Activated CD4-positive, CD25-positive, alpha-beta regulatory T cell treated with anti-CD3 and anti-CD28 coated beads, Interleukin-2, amount 50 U/mL, for 72 hours (primary cell): ENCODE measurements around the gene SV2C.
"Not testable (repeated sequence)": the region's sequence is repeated elsewhere in the genome, so short reads cannot be mapped to it uniquely, and the experiment has no call there.

Experiments
- DNase-seq: peaks from one replicate; pipeline ENCODE4 v3.0.0; 2021

Gene SV2C, protein sequence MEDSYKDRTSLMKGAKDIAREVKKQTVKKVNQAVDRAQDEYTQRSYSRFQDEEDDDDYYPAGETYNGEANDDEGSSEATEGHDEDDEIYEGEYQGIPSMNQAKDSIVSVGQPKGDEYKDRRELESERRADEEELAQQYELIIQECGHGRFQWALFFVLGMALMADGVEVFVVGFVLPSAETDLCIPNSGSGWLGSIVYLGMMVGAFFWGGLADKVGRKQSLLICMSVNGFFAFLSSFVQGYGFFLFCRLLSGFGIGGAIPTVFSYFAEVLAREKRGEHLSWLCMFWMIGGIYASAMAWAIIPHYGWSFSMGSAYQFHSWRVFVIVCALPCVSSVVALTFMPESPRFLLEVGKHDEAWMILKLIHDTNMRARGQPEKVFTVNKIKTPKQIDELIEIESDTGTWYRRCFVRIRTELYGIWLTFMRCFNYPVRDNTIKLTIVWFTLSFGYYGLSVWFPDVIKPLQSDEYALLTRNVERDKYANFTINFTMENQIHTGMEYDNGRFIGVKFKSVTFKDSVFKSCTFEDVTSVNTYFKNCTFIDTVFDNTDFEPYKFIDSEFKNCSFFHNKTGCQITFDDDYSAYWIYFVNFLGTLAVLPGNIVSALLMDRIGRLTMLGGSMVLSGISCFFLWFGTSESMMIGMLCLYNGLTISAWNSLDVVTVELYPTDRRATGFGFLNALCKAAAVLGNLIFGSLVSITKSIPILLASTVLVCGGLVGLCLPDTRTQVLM

DNA sequence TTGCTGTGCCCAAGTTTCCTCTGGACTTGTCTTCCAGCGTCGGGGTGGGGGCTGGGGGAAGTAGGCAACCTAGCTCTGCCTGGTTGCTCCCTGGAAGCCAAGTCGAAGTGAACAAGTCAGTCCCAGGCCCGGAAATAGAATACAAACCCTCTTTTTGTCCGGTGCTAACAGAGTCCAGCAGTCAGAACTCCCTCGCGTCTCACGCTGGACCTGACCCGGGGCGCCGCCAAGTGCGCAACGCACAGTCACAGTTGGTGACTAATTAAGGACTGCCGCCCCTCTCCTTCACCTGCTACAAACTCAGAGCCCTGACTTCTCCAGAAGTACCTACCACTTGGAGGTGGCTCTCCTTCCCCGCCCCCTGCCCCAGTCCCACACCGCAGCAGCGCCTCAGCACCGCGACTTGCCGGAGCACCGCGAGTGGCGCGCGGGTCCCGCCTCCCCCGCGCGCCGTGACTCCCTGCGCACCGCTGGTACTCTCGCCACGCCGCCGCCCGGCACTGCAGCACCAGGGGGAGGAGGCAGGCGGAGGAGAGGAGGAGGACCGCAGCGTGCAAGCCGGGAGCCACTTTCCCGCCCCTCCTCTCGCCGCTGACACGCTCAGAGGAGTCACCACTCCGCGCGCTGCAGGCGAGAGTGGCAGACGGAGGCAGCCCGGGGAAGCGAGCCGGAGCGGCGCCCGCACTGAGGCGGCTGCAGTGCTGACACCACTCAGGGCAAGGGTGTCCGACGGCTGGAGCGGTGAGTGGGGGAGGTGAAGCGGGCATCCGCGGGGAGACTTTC lies at the start of gene SV2C:
Gene SV2C (plus strand): TSS at position 612 of the 783 bp plus-strand sequence. CDS start 48,368 bp downstream, outside the sequence.
- DNase-seq: peak; percentile 36

DNA sequence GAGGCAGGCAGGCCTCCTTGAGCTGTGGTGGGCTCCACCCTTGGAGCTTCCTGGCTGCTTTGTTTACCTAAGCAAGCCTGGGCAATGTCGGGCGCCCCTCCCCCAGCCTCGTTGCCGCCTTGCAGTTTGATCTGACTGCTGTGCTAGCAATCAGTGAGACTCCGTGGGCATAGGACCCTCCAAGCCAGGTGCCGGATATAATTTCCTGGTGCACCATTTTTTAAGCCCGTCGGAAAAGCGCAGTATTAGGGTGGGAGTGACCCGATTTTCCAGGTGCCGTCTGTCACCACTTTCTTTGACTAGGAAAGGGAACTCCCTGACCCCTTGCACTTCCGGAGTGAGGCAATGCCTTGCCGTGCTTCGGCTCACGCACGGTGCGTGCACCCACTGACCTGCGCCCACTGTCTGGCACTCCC lies 45.4 kb upstream of the SV2C start:
- not testable (repeated sequence) for DNase-seq

DNA sequence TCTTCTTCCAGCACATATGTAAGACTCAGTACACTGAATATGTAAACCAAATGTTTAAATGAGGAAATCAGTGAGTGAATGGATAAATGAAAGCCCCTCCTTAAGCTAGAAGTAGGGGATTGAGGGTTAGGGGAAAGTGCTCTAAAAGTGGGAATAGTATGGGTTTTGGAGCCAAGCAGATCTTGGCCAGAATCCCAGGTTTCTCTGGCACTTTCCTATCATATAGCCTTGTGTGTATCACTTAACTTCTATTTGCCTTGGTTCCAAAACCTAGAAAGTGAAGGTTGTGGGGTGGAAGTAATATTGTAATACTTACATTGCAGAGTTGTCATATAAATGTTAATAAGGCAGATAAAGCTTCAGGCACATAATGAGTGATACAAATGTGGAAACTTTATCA lies 45.0 kb upstream of the SV2C start:
- no peak for DNase-seq

DNA sequence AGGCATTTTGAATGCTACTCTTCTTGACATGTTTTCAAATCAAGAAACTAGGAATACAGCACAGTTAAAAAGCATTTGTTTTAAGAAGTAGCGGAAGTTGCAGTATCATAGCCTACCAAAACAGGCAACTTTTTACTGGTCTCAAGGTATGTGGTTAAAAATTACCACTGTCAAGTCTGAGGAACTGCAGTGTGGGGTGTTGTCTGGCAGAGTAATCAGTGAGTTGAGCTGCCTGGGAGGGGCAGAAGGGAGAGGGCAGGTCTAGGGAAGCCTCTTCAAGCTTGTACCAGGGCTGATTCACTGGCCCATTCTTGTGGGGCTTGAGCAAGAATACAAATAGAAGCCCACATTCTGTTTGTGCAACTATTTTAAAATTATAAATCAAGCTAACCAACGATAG lies 42.4 kb upstream of the SV2C start:
- no peak for DNase-seq

DNA sequence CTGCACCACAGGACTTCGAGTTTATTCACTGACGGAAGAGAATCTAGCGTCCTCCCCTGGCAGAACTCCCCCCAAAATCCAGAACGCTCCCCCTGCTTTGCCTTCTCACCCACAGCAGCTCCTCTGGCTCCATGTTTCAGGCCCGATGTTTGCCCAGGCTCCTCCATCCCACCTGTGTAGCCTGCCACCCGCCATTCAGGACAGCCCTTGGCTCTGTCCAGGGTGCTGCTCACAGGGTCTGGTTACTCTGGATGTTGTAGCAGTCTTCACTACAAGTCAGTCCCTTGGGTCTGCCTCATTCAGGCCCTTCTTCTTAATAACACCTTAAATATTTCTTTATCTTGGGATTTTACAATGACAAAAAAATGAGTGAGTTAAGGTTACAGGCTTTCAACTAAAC lies 41.3 kb upstream of the SV2C start:
- no peak for DNase-seq

DNA sequence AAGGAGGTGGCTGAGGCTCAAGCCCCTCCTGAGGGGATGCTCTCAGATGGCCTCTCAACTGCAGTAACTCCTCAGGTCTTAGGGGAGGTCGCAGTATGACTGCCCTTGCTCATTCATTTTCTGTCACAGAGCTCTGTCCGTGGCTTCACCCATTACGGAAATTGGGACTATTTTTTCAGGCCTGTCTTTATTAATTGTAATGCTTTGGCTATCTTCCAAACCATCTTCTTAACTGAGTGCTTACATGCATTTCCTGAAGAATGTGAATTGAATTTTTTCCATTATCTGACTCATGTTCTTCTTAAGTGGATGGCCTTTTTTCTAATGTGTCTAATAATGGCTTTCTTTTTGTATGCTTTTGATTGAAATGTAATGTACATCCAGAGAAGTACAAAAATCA lies 36.4 kb upstream of the SV2C start:
- no peak for DNase-seq

DNA sequence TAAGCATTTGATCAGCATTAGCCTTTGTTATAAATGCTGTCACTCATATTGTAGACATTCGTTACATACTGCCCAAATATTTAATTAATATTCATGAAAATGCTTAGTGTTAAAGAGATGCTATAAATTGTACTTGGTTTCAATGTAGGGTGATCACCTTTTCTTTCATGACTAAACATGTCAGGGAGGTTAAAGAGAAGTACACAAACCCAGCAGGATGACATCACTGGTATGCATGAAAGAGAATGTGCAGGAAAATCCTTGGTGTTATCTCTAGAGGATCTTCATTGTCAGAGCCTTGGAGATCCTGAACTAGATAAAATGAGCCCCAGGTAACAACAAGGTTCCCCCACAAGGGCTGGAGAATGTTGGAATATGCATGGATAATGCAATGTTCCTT lies 33.0 kb upstream of the SV2C start:
- DNase-seq: no peak

DNA sequence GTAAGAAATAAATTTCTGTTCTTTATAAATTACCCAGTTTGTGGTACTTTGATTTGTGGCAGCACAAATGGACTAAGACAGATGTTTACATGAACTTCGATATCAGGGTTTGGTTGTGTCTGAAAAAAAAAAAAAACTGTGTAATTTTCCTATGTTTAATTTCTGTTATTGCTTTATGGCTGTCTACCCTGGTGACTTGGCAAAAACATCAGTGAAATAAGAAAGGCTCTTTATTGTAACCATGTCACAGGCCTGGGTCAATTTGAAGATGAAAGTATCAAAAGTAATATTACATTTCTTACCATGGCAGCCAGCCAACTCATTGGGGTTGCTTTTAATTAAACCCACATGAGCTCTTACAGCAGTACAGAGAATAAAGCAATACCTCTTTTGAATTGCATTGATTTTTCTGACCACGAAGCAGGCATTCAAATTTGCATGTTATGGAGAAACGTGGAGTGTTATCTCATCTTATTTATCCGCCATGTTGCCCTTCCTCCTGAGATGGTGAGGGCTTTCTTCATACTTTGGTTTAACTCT lies 20.6 kb upstream of the SV2C start:
- no peak for DNase-seq

DNA sequence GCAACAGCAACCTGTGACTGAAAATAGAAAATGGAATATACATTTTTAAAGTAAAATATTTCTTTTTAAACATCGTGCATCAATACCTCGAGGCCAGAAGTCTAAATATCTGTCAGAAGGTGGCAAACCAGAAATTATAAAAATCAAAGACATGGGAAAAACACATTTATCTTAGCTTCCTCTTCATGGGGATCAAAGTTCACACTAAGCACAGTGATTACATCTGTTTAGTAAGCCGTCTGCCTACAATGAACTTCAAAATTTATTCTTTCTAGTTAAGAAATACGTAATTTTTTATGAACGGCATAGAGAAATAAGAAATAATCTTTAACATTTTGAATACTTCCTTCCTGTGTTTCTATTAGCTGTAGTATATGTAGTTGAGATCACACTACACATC lies 17.9 kb upstream of the SV2C start:
- DNase-seq: no peak

DNA sequence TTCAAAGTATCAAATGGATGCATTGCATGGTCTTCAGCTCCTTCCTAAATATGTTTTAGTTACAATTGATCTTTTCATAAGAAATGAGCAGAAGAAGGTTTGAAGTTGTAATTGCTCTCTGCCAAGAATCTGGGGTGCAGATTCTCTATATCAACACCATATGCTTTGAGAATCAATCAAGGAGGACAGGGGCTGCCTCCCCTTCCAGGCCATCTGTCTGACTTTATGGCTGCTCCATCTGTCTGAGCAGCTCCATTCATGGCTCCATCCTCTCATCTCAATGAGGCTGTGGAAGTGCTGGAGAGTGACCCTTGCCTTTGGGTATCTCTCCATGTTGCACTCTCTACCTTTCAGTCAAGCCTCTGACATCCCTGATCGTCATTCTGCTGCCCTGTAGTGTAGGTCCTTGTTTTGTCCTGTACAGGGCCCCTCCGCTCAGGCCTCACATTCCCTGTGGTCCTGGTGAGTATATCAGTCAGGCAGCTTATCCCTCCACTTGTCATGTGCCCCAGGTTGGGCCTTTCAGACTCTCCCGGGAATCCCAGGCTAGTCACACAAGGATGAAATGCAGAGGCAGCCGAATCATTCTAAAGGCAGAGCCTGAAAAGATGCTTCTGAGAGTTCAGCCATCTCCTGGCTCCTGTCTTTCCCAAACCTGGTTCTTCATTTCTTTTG lies 14.0 kb upstream of the SV2C start:
- no peak for DNase-seq

DNA sequence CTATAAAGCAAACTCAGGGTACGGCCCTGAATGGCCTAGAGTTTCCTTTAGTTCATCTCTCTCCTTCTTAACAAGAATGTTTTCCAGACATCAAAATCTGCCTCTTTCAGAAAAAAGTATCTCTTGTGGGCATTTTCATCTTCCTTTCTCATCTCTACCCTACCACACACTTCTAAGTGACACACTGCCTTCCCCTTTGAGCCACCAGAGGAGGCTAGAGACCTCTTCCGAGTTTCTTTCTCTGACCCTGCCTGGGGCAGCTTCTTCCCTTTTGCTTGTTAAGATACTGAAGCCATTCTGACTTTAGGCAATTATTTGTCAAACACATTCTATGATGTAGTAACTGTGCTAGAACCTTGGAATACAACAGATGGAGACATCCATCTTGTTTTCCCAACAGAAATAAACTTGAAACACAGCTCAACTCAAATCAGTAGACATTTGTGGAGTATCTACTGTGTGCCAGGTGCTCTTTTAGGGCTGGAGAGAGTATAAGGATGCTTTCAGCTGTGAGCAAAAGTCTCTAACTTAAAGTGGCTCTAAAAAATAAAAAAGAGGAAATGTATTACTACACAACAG lies 8.6 kb upstream of the SV2C start:
- no peak for DNase-seq

DNA sequence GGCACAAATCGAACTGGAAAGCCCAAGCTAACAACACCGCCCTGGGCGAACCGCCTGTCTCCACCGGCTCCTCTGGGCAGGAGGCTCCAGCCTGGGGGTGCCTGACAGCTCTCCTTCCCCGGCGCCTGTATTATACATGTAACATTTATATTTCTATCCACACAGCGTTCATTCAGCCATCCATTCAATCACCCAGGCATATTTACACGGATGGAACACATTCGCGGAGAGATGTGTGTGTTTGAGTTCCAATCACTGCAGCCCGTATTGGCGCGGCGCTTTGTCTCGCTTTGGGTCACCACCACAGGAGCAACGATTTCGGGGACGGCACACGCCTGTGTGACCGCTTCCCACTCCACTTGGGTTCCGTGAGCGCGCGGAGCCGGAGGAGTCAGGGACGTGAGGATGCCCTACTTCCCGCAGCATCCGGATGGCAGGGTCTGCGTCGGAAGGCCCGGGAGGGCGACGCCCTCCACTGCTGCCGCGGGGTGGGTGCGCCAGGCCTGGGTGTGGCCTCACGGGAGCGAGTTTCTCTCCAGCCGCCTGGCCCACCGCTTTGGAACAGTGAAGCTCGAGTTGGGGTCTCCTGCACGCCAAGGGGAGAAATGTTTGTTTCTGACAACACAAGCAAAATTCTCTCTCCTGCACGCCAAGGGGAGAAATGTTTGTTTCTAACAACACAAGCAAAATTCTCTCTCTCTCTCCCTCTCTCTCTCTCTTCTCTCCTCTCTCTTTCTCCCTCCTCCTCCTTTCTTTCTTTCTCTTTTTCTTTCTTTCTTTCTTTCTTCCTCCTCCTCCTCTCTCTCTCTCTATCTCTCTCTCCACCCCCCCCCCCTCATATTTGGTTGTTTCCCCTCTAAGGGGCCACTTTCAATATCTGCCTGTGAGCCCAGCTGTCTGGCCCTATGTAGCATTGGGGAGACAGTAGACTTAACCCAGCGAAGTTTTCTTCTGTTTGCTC lies 1.1 kb upstream of the SV2C start:
- no peak for DNase-seq

DNA sequence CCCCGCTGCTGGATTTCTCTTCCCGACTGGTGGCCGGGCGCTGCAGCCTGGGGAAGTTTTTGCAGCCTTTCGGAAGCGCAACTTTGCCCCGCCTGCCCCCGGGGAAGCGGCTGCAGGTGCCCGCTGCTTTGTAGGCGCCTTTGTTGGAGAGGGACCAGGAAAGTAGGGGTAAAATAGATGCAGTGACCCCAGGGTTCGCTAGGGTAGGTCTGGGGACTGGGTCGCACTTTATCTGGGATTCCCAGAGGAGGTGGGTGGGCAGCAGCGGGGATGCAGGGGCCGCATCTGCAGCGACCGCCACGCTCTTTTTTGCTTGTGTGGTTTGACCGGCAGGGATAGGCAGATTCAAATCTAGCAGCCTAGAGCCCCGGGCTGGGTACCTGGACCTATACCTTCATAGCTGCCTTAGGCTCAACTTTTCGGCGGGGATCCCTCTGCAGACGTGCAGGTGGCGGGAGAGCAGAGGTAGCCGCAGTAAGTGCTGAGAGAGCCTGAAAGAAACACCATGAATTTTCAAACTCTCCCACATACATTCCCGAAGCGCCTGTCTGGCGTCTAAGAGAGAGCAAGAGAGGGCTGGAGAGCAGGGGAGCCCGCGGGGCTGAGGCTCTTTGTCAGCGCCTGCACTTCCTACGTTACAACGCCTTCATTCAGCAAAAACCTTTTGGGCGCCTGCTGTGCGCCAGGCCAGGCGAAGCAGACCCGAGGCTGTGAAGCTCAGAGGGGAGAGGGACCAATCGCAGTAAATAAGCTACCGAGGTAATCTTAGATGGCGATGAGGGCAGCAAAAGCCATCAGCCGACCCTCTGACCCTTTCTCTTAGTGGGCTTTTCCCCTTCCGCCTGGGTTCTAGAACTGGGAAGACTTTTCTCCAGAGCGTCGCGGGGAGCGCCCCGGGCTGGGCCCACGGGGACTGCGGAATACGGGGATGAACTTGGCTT lies 642 bp downstream of the SV2C start:
- no peak for DNase-seq

DNA sequence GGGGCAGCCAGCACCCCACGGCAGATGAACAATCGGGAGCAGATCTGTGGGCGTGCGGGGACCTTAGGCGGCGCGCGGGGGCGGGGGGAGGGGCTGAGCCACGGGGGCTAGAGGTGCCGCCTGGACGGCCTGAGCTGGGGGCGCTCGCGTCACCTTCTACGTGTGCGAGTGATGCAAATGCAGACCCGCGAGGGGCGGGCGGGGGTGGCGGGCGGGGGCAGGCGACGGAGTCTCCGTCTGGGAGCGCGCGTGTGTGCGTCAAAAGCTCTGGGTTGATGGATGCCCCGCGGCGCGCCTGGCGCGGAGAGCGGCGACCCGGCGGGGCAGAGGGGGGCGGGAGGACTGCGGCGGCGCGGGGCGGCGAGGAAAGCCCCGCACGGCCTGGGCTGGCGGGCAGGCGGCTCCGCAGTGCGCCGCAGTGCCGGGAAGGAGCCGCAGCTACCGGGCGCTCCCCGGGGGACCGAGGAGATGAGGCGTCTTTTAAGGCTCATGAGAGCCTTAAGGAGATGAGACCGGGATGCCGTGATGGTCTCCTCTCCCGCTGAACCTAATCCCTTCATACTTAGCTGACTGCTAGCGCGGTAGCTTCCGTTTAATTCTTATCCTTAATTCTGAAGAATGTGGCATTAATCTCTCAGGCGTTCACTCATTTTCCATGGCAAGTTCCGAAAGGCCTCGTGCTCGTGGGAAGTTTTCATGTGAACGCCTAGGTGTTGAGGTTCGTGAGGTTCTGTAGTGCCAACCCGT lies 1.5 kb downstream of the SV2C start:
- DNase-seq: no peak

DNA sequence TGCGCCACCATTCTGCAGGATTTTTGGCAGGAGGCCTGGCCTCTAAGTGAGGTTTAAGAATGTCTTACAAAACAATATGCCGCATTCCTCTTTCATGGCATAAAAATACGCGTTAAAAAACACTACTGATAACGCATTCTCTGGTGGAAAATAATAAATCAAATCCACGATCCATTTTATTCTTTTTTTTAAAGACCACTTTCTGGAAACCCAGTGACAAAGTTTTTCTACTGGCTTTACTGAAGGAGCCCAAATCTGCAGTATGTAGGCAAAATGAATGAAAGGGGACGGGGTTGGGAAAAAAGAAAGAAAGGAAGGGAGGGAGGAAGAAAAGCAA lies 2.0 kb downstream of the SV2C start:
- no peak for DNase-seq

DNA sequence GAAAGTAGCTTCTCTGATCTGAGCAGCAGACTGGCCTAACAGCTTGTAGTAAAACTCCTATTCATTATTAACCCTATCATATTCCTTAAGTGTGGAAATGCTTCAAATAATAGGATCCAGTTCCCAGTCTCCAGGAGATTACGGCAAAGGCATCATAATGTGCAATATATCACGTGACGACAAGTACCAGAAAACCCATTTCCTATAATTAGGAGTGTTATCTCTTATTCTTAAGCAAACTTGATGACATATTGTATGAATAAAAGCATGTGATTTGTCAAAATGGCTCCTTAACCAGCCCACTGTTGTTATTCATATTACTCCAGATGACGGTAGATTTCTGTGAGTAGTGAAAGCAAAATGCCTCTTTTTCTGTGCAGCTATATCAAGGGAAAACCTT lies 2.9 kb downstream of the SV2C start:
- DNase-seq: no peak

DNA sequence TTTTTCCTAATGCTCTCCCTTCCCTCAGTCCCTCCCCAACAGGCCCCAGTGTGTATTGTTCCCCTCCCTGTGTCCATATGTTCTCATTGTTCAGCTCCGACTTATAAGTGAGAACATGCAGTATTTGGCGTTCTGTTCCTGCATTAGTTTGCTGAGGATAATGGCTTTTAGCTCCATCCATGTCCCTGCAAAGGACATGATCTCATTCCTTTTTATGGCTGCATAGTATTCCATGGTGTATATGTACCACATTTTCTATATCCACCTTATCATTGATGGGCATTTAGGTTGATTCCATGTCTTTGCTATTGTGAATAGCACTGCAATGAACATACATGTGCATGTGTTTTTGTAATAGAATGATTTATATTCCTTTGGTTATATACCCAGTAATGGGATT lies 6.0 kb downstream of the SV2C start:
- not testable (repeated sequence) for DNase-seq

DNA sequence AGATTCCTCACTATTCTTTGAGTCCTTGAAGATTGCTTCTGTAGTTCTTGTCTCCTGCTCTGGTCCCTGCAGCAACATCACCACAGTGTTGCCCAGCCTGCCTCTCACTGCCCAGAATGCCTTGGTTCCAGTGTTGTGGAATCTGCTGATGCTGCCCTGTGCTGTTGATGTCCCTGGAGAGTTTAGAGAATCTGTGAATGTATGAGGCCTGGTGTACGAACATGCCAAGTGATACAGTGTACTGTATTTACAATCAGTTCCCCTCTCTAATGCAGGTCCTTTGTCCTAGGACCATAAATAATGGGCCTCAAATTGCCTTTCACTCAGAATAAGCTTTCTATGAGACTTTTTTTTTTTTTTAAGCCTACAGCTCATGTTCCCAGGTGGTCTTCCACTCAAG lies 8.2 kb downstream of the SV2C start:
- DNase-seq: no peak

DNA sequence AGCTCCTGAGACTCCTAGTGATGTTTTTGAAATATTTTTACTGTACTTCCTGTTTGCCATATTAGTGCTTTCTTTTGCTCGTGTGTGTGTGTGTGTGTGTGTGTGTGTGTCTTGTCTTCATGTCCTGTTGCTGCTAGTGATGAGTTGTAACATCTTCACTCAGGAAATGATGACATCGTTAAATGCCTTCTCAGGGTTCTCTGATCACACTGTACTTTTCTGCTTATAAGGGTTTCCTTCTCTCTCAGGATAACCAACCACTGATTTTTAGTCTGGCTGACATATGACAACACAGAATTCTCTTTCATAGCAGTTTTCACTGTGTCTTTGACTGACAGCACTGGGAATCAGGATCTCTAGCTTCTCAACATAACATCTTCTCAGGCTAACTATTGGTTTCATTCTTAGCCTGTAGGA lies 16.1 kb downstream of the SV2C start:
- DNase-seq: no peak
